ENCODE results near the gene GNAI1. TPM values are rescaled to one million over a fixed set of nuclear protein-coding genes. Genes with fewer than 3 reads are reported as not detected.

Gene GNAI1
- under 1 TPM; 0.34 to 0.60 TPM for total RNA-seq

DNA sequence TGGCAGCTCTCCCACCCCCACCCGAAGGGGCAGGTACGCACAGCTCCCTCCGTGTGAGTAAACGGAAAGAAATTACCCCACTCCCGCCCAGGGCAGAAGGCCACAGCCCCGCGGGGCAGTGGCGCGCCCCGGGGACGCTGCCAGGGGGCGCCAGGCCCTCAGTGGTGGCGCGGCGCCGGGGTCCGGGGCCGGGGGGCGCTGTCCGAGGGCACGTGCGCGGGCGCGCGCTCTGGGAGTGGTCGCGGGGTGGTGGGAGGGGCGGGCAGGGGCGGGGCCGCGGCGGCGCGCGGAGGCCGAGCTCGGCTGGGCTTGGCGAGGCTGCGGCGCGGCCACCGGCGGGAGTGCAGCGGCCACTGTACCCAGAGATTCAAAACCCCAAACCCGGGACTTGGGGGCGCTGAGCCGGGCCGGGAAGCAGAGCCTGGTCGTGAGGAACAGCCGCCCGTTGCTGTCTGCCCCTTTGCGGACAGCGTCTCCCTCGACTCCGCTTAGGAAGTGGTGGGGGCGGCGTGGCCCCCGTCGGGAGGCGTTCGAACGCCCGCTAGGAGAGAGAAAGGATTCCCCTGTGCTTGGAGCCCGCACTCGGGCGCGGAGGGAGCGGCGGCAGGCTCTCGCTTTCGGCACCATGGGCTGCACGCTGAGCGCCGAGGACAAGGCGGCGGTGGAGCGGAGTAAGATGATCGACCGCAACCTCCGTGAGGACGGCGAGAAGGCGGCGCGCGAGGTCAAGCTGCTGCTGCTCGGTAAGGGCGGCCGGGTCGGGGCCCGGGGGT is at the start of gene GNAI1:
Gene GNAI1 (plus strand): TSS at position 296 of the 773 bp plus-strand sequence. CDS start 330 bp downstream, at position 626.

